HCT116 (cell line): ENCODE measurements around the gene KANSL1.

ENCODE experiments used
- CBX3 ChIP-seq: IDR thresholded peaks from 2 replicates; pipeline ENCODE4 v1.6.1; 2012; ENCODE audit warnings: low read depth
- CTCF ChIP-seq, 3 experiments: fragments of 200-600 bp in 1 of 3; sonication (generic) in 1 of 3; IDR thresholded peaks in 2 of 3; conservative IDR thresholded peaks in 1 of 3; 2 replicates each; pipeline ENCODE4 v1.5.1; 2012 to 2017; ENCODE audit warnings: low read depth in 2 of 3, low read length in 2 of 3, antibody characterized with exemption in 1 of 3, borderline replicate concordance in 1 of 3, control low read depth in 1 of 3, mild to moderate bottlenecking in 1 of 3, mixed read lengths in 1 of 3, mixed run types in 1 of 3, moderate library complexity in 1 of 3; ENCODE audit not compliant: insufficient read depth in 1 of 3
- ELF1 ChIP-seq: IDR thresholded peaks from 2 replicates; pipeline ENCODE4 v1.6.1; 2012; ENCODE audit warnings: low read depth, borderline replicate concordance
- EZH2 ChIP-seq: fragments of 200-600 bp; sonication (generic); IDR thresholded peaks from 2 replicates; pipeline ENCODE4 v1.6.1; 2017; ENCODE audit warnings: antibody characterized with exemption, mixed run types
- EZH2phosphoT487 ChIP-seq: fragments of 200-600 bp; IDR thresholded peaks from 2 replicates; pipeline ENCODE4 v1.6.1; 2018; ENCODE audit warnings: antibody characterized with exemption, borderline replicate concordance
- MAX ChIP-seq: IDR thresholded peaks from 2 replicates; pipeline ENCODE4 v1.6.1; 2012
- POLR2AphosphoS5 ChIP-seq: IDR thresholded peaks from 2 replicates; pipeline ENCODE4 v1.6.1; 2011; ENCODE audit warnings: mild to moderate bottlenecking, low read depth, low read length, moderate library complexity
- RAD21 ChIP-seq: IDR thresholded peaks from 2 replicates; pipeline ENCODE4 v1.6.1; 2012; ENCODE audit warnings: low read depth, mild to moderate bottlenecking
- REST ChIP-seq: IDR thresholded peaks from 2 replicates; pipeline ENCODE4 v1.6.1; 2012; ENCODE audit warnings: low read depth
- SIN3A ChIP-seq: IDR thresholded peaks from 2 replicates; pipeline ENCODE4 v1.6.1; 2012; ENCODE audit warnings: low read depth
- SP1 ChIP-seq: IDR thresholded peaks from 2 replicates; pipeline ENCODE4 v1.6.1; 2012; ENCODE audit warnings: low read depth
- YY1 ChIP-seq: IDR thresholded peaks from 2 replicates; pipeline ENCODE4 v1.6.1; 2011; ENCODE audit warnings: low read length, low read depth, moderate library complexity, mild to moderate bottlenecking; ENCODE audit not compliant: insufficient replicate concordance; ENCODE audit errors: extremely low read depth
- ZFX ChIP-seq: fragments of 450-650 bp; IDR thresholded peaks from 2 replicates; pipeline ENCODE4 v1.6.1; 2017

GRCh38 chr17:46118964-46119363, 74.3 kb downstream of the KANSL1 start:
- no peak for TF ChIP-seq CTCF (IDR thresholded peaks at IDR 0.05 in 2 of 3, conservative IDR thresholded peaks at IDR 0.05 in 1 of 3; ENCODE audit: borderline replicate concordance in 1 of 3, insufficient read depth in 1 of 3, low read depth in 2 of 3, low read length in 2 of 3)
- no peak for TF ChIP-seq POLR2AphosphoS5
- TF ChIP-seq SIN3A = no peak
- TF ChIP-seq ELF1 = no peak
- no peak for TF ChIP-seq EZH2phosphoT487
- TF ChIP-seq MAX = no peak
- no peak for TF ChIP-seq REST
- TF ChIP-seq RAD21 = no peak
- TF ChIP-seq ZFX = no peak
- TF ChIP-seq SP1 = no peak
- no peak for TF ChIP-seq EZH2
- no peak for TF ChIP-seq CBX3
- no peak for TF ChIP-seq YY1
